CD4-positive, CD25-positive, alpha-beta regulatory T cell (primary cell): Measurements from ENCODE around the gene BIN1. TPM values are rescaled to one million over a fixed set of nuclear protein-coding genes. Genes with fewer than 3 reads are reported as not detected.

ENCODE experiments used
- ATAC-seq, 2 donors: fragments of 150-1000 bp; cut with Tn5 transposase; one replicate each; pipeline ENCODE4 v1.10.0; 2021; ENCODE audit warnings: low read depth in 2 of 2, moderate number of reproducible peaks in 2 of 2, moderate library complexity in 1 of 2
- DNase-seq, 3 donors: peaks; one replicate each; pipeline versions ENCODE4 v3.0.0 to v3.0.0-alpha.2; 2012 to 2022; ENCODE audit warnings: mixed read lengths in 1 of 3
- H3K27ac ChIP-seq: one replicate; pipeline ENCODE4 v1.7.0; 2013; ENCODE audit warnings: mild to moderate bottlenecking, low read length; ENCODE audit not compliant: insufficient read depth, poor library complexity, severe bottlenecking
- H3K27me3 ChIP-seq: one replicate; pipeline ENCODE4 v1.7.0; 2013; ENCODE audit warnings: low read length; ENCODE audit not compliant: control insufficient read depth, insufficient read depth
- H3K36me3 ChIP-seq: one replicate; pipeline ENCODE4 v1.7.0; 2013; ENCODE audit warnings: mild to moderate bottlenecking, low read length, moderate library complexity; ENCODE audit not compliant: control insufficient read depth, insufficient read depth
- H3K4me1 ChIP-seq: 2 replicates; pipeline ENCODE4 v1.7.0; 2013; ENCODE audit warnings: mild to moderate bottlenecking, low read length; ENCODE audit not compliant: insufficient read depth, control insufficient read depth, poor library complexity, severe bottlenecking
- H3K4me3 ChIP-seq: one replicate; pipeline ENCODE4 v1.7.0; 2013; ENCODE audit warnings: low read depth, mild to moderate bottlenecking, low read length, moderate library complexity
- H3K9me3 ChIP-seq, 2 experiments: 1 replicate in 1 of 2; 2 replicates in 1 of 2; pipeline ENCODE4 v1.7.0; 2013; ENCODE audit warnings: low read length in 2 of 2, mild to moderate bottlenecking in 1 of 2, moderate library complexity in 1 of 2; ENCODE audit not compliant: control insufficient read depth in 2 of 2
- H3K27ac Mint-ChIP-seq, 3 donors: one replicate each; pipeline ENCODE4 v1.8.0; 2020 to 2022; ENCODE audit warnings: mild to moderate bottlenecking in 3 of 3, mixed read lengths in 3 of 3, moderate library complexity in 2 of 3
- H3K27me3 Mint-ChIP-seq: one replicate; pipeline ENCODE4 v1.8.0; 2022; ENCODE audit warnings: mild to moderate bottlenecking, mixed read lengths
- H3K36me3 Mint-ChIP-seq: one replicate; pipeline ENCODE4 v1.8.0; 2020; ENCODE audit warnings: mixed read lengths
- H3K4me1 Mint-ChIP-seq, 4 donors: one replicate each; pipeline ENCODE4 v1.8.0; 2020 to 2022; ENCODE audit warnings: mixed read lengths in 4 of 4, mild to moderate bottlenecking in 1 of 4
- H3K4me3 Mint-ChIP-seq, 4 donors: one replicate each; pipeline ENCODE4 v1.8.0; 2020 to 2022; ENCODE audit warnings: mild to moderate bottlenecking in 4 of 4, mixed read lengths in 4 of 4, moderate library complexity in 3 of 4
- H3K9me3 Mint-ChIP-seq, 7 donors: one replicate each; pipeline ENCODE4 v1.8.0; 2020 to 2022; ENCODE audit warnings: mixed read lengths in 7 of 7, mild to moderate bottlenecking in 3 of 7, moderate library complexity in 2 of 7
- polyA plus RNA-seq, 4 donors: library from polyadenylated mRNA; unstranded; fragments of 300-500 nt; fragmentation: Illumina TruSeq; gene quantifications; one replicate each; pipeline ENCODE4 v1.2.3, GENCODE V29; 2021
- total RNA-seq: library from RNA; stranded (reverse); gene quantifications from one replicate; pipeline ENCODE4 v1.2.3, GENCODE V29; 2022

The BIN1 gene
- total and polyA plus RNA-seq, 5 donors from 2014 or later: 131 to 228 (median 164) TPM

- H3K36me3 ChIP-seq: no peaks in the 10 kb centered on the region
- DNase-seq (no peak), ATAC-seq (no peak)
- H3K9me3 ChIP-seq: no peaks in the 10 kb centered on the region
- no peaks in the 10 kb centered on the region for H3K4me1 Mint-ChIP-seq
- H3K27ac ChIP-seq: no peak overlapping the region
- H3K36me3 Mint-ChIP-seq: no peaks in the 10 kb centered on the region
- peaks cover 9% of the 10 kb centered on the region for H3K27me3 ChIP-seq
- H3K4me3 ChIP-seq: no peak overlapping the region
- H3K27ac Mint-ChIP-seq: no peak overlapping the region
- no peak overlapping the region for H3K4me3 Mint-ChIP-seq
- no peaks in the 10 kb centered on the region for H3K4me1 ChIP-seq
- H3K27me3 Mint-ChIP-seq: peaks cover 15% of the 10 kb centered on the region
- peaks cover 0 to 6% (median 0%) of the 10 kb centered on the region in 7 donors for H3K9me3 Mint-ChIP-seq
Observed at GRCh38 chr2:127011796-127012195, 95.2 kb downstream of the BIN1 start.

- Histone ChIP-seq H3K4me1 (no peaks in the 10 kb centered on the region), H3K27me3 (peaks cover 9% of the 10 kb centered on the region), H3K4me3 (no peak overlapping the region), H3K9me3 (no peaks in the 10 kb centered on the region), H3K27ac (no peak overlapping the region), H3K36me3 (no peaks in the 10 kb centered on the region)
- no peak overlapping the region for H3K4me3 Mint-ChIP-seq
- peaks cover 0 to 6% (median 0%) of the 10 kb centered on the region in 7 donors for H3K9me3 Mint-ChIP-seq
- H3K4me1 Mint-ChIP-seq: no peaks in the 10 kb centered on the region
- H3K27ac Mint-ChIP-seq: no peak overlapping the region
- peaks cover 15% of the 10 kb centered on the region for H3K27me3 Mint-ChIP-seq
- DNase-seq (no peak), ATAC-seq (no peak)
- no peaks in the 10 kb centered on the region for H3K36me3 Mint-ChIP-seq
Observed at GRCh38 chr2:127011231-127011661, 95.7 kb downstream of the BIN1 start.

GRCh38 chr2:127008265-127009015 lies 98.5 kb downstream of the BIN1 start:
- Mint-ChIP-seq H3K4me3 (no peak overlapping the region), H3K4me1 (no peaks in the 10 kb centered on the region), H3K27me3 (peaks cover 20% of the 10 kb centered on the region), H3K27ac (no peak overlapping the region), H3K36me3 (no peaks in the 10 kb centered on the region), H3K9me3 (peaks cover 0 to 4% (median 0%) of the 10 kb centered on the region in 7 donors)
- Histone ChIP-seq H3K4me1 (no peaks in the 10 kb centered on the region), H3K9me3 (no peaks in the 10 kb centered on the region), H3K4me3 (no peak overlapping the region), H3K36me3 (no peaks in the 10 kb centered on the region), H3K27ac (no peak overlapping the region), H3K27me3 (peaks cover 9% of the 10 kb centered on the region)
- no peak for DNase-seq
- no peak for ATAC-seq

GRCh38 chr2:127007652-127008051 lies 99.3 kb downstream of the BIN1 start:
- no peaks in the 10 kb centered on the region for H3K4me1 Mint-ChIP-seq
- peaks cover 0 to 4% (median 0%) of the 10 kb centered on the region in 7 donors for H3K9me3 Mint-ChIP-seq
- Histone ChIP-seq H3K36me3 (no peaks in the 10 kb centered on the region), H3K9me3 (no peaks in the 10 kb centered on the region), H3K4me3 (no peak overlapping the region), H3K27me3 (peaks cover 9% of the 10 kb centered on the region), H3K27ac (no peak overlapping the region), H3K4me1 (no peaks in the 10 kb centered on the region)
- DNase-seq: no peak
- H3K36me3 Mint-ChIP-seq: no peaks in the 10 kb centered on the region
- no peak for ATAC-seq
- H3K4me3 Mint-ChIP-seq: no peak overlapping the region
- H3K27ac Mint-ChIP-seq: no peak overlapping the region
- peaks cover 15% of the 10 kb centered on the region for H3K27me3 Mint-ChIP-seq

GRCh38 chr2:127006962-127007361 lies 100.0 kb downstream of the BIN1 start:
- Mint-ChIP-seq H3K27me3 (peaks cover 15% of the 10 kb centered on the region), H3K9me3 (peaks cover 0 to 4% (median 0%) of the 10 kb centered on the region in 7 donors), H3K4me1 (no peaks in the 10 kb centered on the region), H3K27ac (no peak overlapping the region), H3K36me3 (no peaks in the 10 kb centered on the region), H3K4me3 (no peak overlapping the region)
- no peaks in the 10 kb centered on the region for H3K4me1 ChIP-seq
- no peak overlapping the region for H3K4me3 ChIP-seq
- H3K27me3 ChIP-seq: peaks cover 7% of the 10 kb centered on the region
- no peak overlapping the region for H3K27ac ChIP-seq
- DNase-seq (no peak), ATAC-seq (no peak)
- no peaks in the 10 kb centered on the region for H3K36me3 ChIP-seq
- H3K9me3 ChIP-seq: no peaks in the 10 kb centered on the region

GRCh38 chr2:127004893-127005600 lies 101.9 kb downstream of the BIN1 start:
- Histone ChIP-seq H3K4me3 (no peak overlapping the region), H3K27ac (no peak overlapping the region), H3K4me1 (no peaks in the 10 kb centered on the region), H3K9me3 (no peaks in the 10 kb centered on the region), H3K36me3 (no peaks in the 10 kb centered on the region), H3K27me3 (peaks cover 4% of the 10 kb centered on the region)
- no peaks in the 10 kb centered on the region for H3K4me1 Mint-ChIP-seq
- H3K4me3 Mint-ChIP-seq: no peak overlapping the region
- H3K9me3 Mint-ChIP-seq: peaks cover 0 to 2% (median 0%) of the 10 kb centered on the region in 7 donors
- DNase-seq: no peak
- no peak overlapping the region for H3K27ac Mint-ChIP-seq
- ATAC-seq: no peak
- no peaks in the 10 kb centered on the region for H3K36me3 Mint-ChIP-seq
- peaks cover 12% of the 10 kb centered on the region for H3K27me3 Mint-ChIP-seq

GRCh38 chr2:127003070-127003800 lies 103.7 kb downstream of the BIN1 start:
- Mint-ChIP-seq H3K9me3 (peaks cover 0 to 2% (median 0%) of the 10 kb centered on the region in 7 donors), H3K27me3 (peaks cover 10% of the 10 kb centered on the region), H3K27ac (no peak overlapping the region), H3K4me1 (no peaks in the 10 kb centered on the region), H3K36me3 (no peaks in the 10 kb centered on the region), H3K4me3 (no peak overlapping the region)
- no peaks in the 10 kb centered on the region for H3K36me3 ChIP-seq
- H3K9me3 ChIP-seq: no peaks in the 10 kb centered on the region
- H3K4me1 ChIP-seq: no peaks in the 10 kb centered on the region
- no peak overlapping the region for H3K27ac ChIP-seq
- no peak overlapping the region for H3K4me3 ChIP-seq
- no peaks in the 10 kb centered on the region for H3K27me3 ChIP-seq
- DNase-seq: no peak
- ATAC-seq: no peak
